H9 (cell line): Measurements from ENCODE around the gene C1orf116. TPM values are rescaled to one million over a fixed set of nuclear protein-coding genes. Genes with fewer than 3 reads are reported as not detected.

ENCODE experiments used
- DNase-seq: peaks from one replicate; pipeline ENCODE4 v3.0.0-alpha.2; 2017
- H2AFZ ChIP-seq: one replicate; pipeline ENCODE4 v1.6.1; 2013; ENCODE audit warnings: mild to moderate bottlenecking, low read length, control low read depth, moderate library complexity
- H2AK5ac ChIP-seq: 2 replicates; pipeline ENCODE4 v1.6.1; 2013; ENCODE audit warnings: low read length, control low read depth, mixed read lengths; ENCODE audit not compliant: insufficient read length
- H2BK120ac ChIP-seq: one replicate; pipeline ENCODE4 v1.6.1; 2013; ENCODE audit warnings: low read depth, mild to moderate bottlenecking, low read length, control low read depth, inconsistent platforms; ENCODE audit not compliant: poor library complexity, severe bottlenecking
- H2BK12ac ChIP-seq: 2 replicates; pipeline ENCODE4 v1.6.1; 2013; ENCODE audit warnings: low read length, control low read depth, mixed read lengths, low read depth; ENCODE audit not compliant: insufficient read length
- H2BK15ac ChIP-seq: 2 replicates; pipeline ENCODE4 v1.6.1; 2013; ENCODE audit warnings: low read depth, low read length, control low read depth
- H2BK20ac ChIP-seq: one replicate; pipeline ENCODE4 v1.6.1; 2013; ENCODE audit warnings: low read depth, mild to moderate bottlenecking, low read length, control low read depth, inconsistent platforms; ENCODE audit not compliant: poor library complexity, severe bottlenecking
- H2BK5ac ChIP-seq: 2 replicates; pipeline ENCODE4 v1.6.1; 2013; ENCODE audit warnings: low read length, control low read depth, mixed read lengths; ENCODE audit not compliant: insufficient read length
- H3K14ac ChIP-seq: 2 replicates; pipeline ENCODE4 v1.6.1; 2013; ENCODE audit warnings: low read length, control low read depth; ENCODE audit not compliant: insufficient read depth
- H3K18ac ChIP-seq: 2 replicates; pipeline ENCODE4 v1.6.1; 2013; ENCODE audit warnings: low read depth, mild to moderate bottlenecking, mixed read lengths, low read length, control low read depth; ENCODE audit not compliant: insufficient read length
- H3K23ac ChIP-seq: 2 replicates; pipeline ENCODE4 v1.6.1; 2013; ENCODE audit warnings: low read length, control low read depth, mixed read lengths, low read depth; ENCODE audit not compliant: insufficient read length
- H3K23me2 ChIP-seq: 2 replicates; pipeline ENCODE4 v1.6.1; 2013; ENCODE audit warnings: low read depth, mild to moderate bottlenecking, mixed read lengths, low read length, control low read depth; ENCODE audit not compliant: insufficient read length, poor library complexity, severe bottlenecking
- H3K27ac ChIP-seq: 2 replicates; pipeline ENCODE4 v1.5.1; 2013; ENCODE audit warnings: low read length, control low read depth, mixed read lengths, low read depth; ENCODE audit not compliant: insufficient read length
- H3K27me3 ChIP-seq: 2 replicates; pipeline ENCODE4 v1.6.1; 2013; ENCODE audit warnings: low read length, control low read depth, inconsistent platforms; ENCODE audit not compliant: insufficient read depth
- H3K4ac ChIP-seq: 2 replicates; pipeline ENCODE4 v1.6.1; 2013; ENCODE audit warnings: low read depth, mild to moderate bottlenecking, control low read depth, inconsistent platforms, low read length, moderate library complexity
- H3K4me1 ChIP-seq: 2 replicates; pipeline ENCODE4 v1.6.1; 2013; ENCODE audit warnings: low read length, control low read depth, inconsistent platforms; ENCODE audit not compliant: insufficient read depth
- H3K4me2 ChIP-seq: 2 replicates; pipeline ENCODE4 v1.6.1; 2013; ENCODE audit warnings: low read length, control low read depth, mixed read lengths; ENCODE audit not compliant: insufficient read length, insufficient read depth
- H3K56ac ChIP-seq: 2 replicates; pipeline ENCODE4 v1.6.1; 2013; ENCODE audit warnings: low read depth, mild to moderate bottlenecking, mixed read lengths, low read length, control low read depth; ENCODE audit not compliant: insufficient read length
- H3K79me1 ChIP-seq: 2 replicates; pipeline ENCODE4 v1.6.1; 2013; ENCODE audit warnings: low read depth, mild to moderate bottlenecking, moderate library complexity, low read length, control low read depth, inconsistent platforms; ENCODE audit not compliant: insufficient read depth, poor library complexity, severe bottlenecking
- H3K79me2 ChIP-seq: 2 replicates; pipeline ENCODE4 v1.6.1; 2013; ENCODE audit warnings: low read length, control low read depth, inconsistent platforms; ENCODE audit not compliant: insufficient read depth
- H3K9ac ChIP-seq: 2 replicates; pipeline ENCODE4 v1.6.1; 2013; ENCODE audit warnings: low read length, control low read depth, mixed read lengths; ENCODE audit not compliant: insufficient read length; ENCODE audit errors: extremely low read depth
- H3K9me3 ChIP-seq: one replicate; pipeline ENCODE4 v1.6.1; 2013; ENCODE audit warnings: low read depth, low read length, inconsistent platforms; ENCODE audit not compliant: control insufficient read depth
- H3T11ph ChIP-seq: one replicate; pipeline ENCODE4 v1.6.1; 2013; ENCODE audit warnings: mild to moderate bottlenecking, low read length, control low read depth, inconsistent platforms
- H4K20me1 ChIP-seq: one replicate; pipeline ENCODE4 v1.6.1; 2013; ENCODE audit not compliant: control insufficient read depth, insufficient read length, insufficient read depth
- H4K5ac ChIP-seq: 2 replicates; pipeline ENCODE4 v1.6.1; 2013; ENCODE audit warnings: low read depth, mild to moderate bottlenecking, mixed read lengths, low read length, control low read depth; ENCODE audit not compliant: insufficient read length
- H4K8ac ChIP-seq: replicated peaks from 2 replicates; pipeline ENCODE4 v1.6.1; 2013; ENCODE audit warnings: low read length, control low read depth, mixed read lengths, low read depth; ENCODE audit not compliant: insufficient read length
- H4K91ac ChIP-seq: 2 replicates; pipeline ENCODE4 v1.6.1; 2013; ENCODE audit warnings: low read depth, mild to moderate bottlenecking, moderate library complexity, mixed read lengths, low read length, control low read depth; ENCODE audit not compliant: insufficient read length
- H3K27ac Mint-ChIP-seq, 3 experiments: 2 replicates in 2 of 3; 3 replicates in 1 of 3; pipeline ENCODE4 v1.8.0; 2020 to 2021; ENCODE audit warnings: mixed read lengths in 3 of 3, mild to moderate bottlenecking in 1 of 3, moderate library complexity in 1 of 3
- H3K27me3 Mint-ChIP-seq: 2 replicates; pipeline ENCODE4 v1.8.0; 2021; ENCODE audit warnings: low read depth, mild to moderate bottlenecking, moderate library complexity, mixed read lengths
- H3K36me3 Mint-ChIP-seq, 3 experiments: 2 replicates in 2 of 3; 3 replicates in 1 of 3; pipeline ENCODE4 v1.8.0; 2020 to 2021; ENCODE audit warnings: low read depth in 3 of 3, mixed read lengths in 3 of 3; ENCODE audit not compliant: insufficient read depth in 1 of 3
- H3K4me1 Mint-ChIP-seq, 2 experiments: 2 replicates each; pipeline ENCODE4 v1.8.0; 2020; ENCODE audit warnings: mixed read lengths in 2 of 2
- H3K4me3 Mint-ChIP-seq, 2 experiments: 2 replicates in 1 of 2; 3 replicates in 1 of 2; pipeline ENCODE4 v1.8.0; 2020 to 2021; ENCODE audit warnings: mild to moderate bottlenecking in 2 of 2, mixed read lengths in 2 of 2, moderate library complexity in 1 of 2
- H3K9me3 Mint-ChIP-seq, 2 experiments: 2 replicates in 1 of 2; 3 replicates in 1 of 2; pipeline ENCODE4 v1.8.0; 2020; ENCODE audit warnings: mild to moderate bottlenecking in 2 of 2, mixed read lengths in 2 of 2, moderate library complexity in 1 of 2
- CTCF ChIP-seq: fragments of 200-600 bp; sonication (generic); conservative IDR thresholded peaks from 3 replicates; pipeline ENCODE4 v1.8.0; 2021; ENCODE audit warnings: antibody characterized with exemption, mild to moderate bottlenecking
- WGBS: extraction: QIAGEN DNeasy Blood & Tissue Kit; methylation state at CpG from one replicate; pipeline ENCODE4 v1.1.7; 2013; ENCODE audit warnings: missing lambda C conversion rate, low lambda C conversion rate, mixed read lengths; ENCODE audit not compliant: insufficient read length; ENCODE audit errors: extremely low coverage; 5-methylcytosine and 5-hydroxymethylcytosine counted together
- total RNA-seq: library from RNA; stranded (reverse); gene quantifications from 2 replicates; pipeline ENCODE4 v1.2.1, GENCODE V29; 2021

Gene C1orf116
- total RNA-seq, 1 experiment from 2014 or later = 0.48 TPM

GRCh38 chr1:207017615-207018559, 14.7 kb downstream of the C1orf116 start:
- H3K56ac ChIP-seq = no peak overlapping the region
- no CpG with 5 or more reads among the region's 7 CpGs for WGBS

More at GRCh38 chr1:207017615-207018559, 14.7 kb downstream of the C1orf116 start:
- Histone ChIP-seq H3K9ac (no peak overlapping the region), H3K79me2 (no peaks in the 10 kb centered on the region), H3K23me2 (no peaks in the 10 kb centered on the region), H4K91ac (no peak overlapping the region), H2BK20ac (no peak overlapping the region), H4K8ac (no peak overlapping the region), H4K20me1 (no peaks in the 10 kb centered on the region), H3K27me3 (no peaks in the 10 kb centered on the region), H2BK120ac (no peak overlapping the region), H3K4me1 (no peaks in the 10 kb centered on the region), H3K27ac (no peak overlapping the region), H2BK15ac (no peak overlapping the region), H3K9me3 (no peaks in the 10 kb centered on the region), H3K14ac (no peak overlapping the region), H3T11ph (no peak overlapping the region), H3K4ac (no peak overlapping the region), H2BK5ac (no peak overlapping the region), H3K18ac (no peak overlapping the region), H4K5ac (no peak overlapping the region), H3K79me1 (no peaks in the 10 kb centered on the region), H2BK12ac (no peak overlapping the region), H2AFZ (no peak overlapping the region), H3K23ac (no peak overlapping the region), H2AK5ac (no peak overlapping the region), H3K4me2 (no peak overlapping the region)
- Mint-ChIP-seq H3K27me3 (peaks cover 30% of the 10 kb centered on the region), H3K4me3 (no peak overlapping the region), H3K27ac (no peak overlapping the region), H3K36me3 (peaks cover 0 to 2% (median 0%) of the 10 kb centered on the region in 3 experiments; a peak in 1 of 7 replicates), H3K4me1 (no peaks in the 10 kb centered on the region), H3K9me3 (no peaks in the 10 kb centered on the region)
- DNase-seq = no peak
- no peak for TF ChIP-seq CTCF
